Neural crest cell (in vitro differentiated cells): ENCODE results near the gene PROSER1. TPM values are rescaled to one million over a fixed set of nuclear protein-coding genes. Genes with fewer than 3 reads are reported as not detected.
A peak's percentile ranks its signal among the peaks of the same experiment; 100 is the strongest.

Source experiments
- DNase-seq: peaks from one replicate; pipeline ENCODE4 v3.0.0; 2021; ENCODE audit warnings: low read depth, mixed read lengths, low spot score
- H3K27ac Mint-ChIP-seq: one replicate; pipeline ENCODE4 v1.8.0; 2021; ENCODE audit warnings: mild to moderate bottlenecking, mixed read lengths; ENCODE audit not compliant: unreplicated experiment
- H3K27me3 Mint-ChIP-seq: 2 replicates; pipeline ENCODE4 v1.8.0; 2021; ENCODE audit warnings: low read depth, mild to moderate bottlenecking, mixed read lengths
- H3K36me3 Mint-ChIP-seq: 2 replicates; pipeline ENCODE4 v1.8.0; 2021; ENCODE audit warnings: low read depth, mild to moderate bottlenecking, mixed read lengths
- H3K4me1 Mint-ChIP-seq: 2 replicates; pipeline ENCODE4 v1.8.0; 2021; ENCODE audit warnings: mixed read lengths
- H3K4me3 Mint-ChIP-seq: one replicate; pipeline ENCODE4 v1.8.0; 2021; ENCODE audit warnings: mild to moderate bottlenecking, mixed read lengths
- H3K9me3 Mint-ChIP-seq: 2 replicates; pipeline ENCODE4 v1.8.0; 2021; ENCODE audit warnings: mixed read lengths
- total RNA-seq: library from RNA; stranded (reverse); gene quantifications from 2 replicates; pipeline ENCODE4 v1.2.1, GENCODE V29; 2021
- TF ChIP-seq, protein P1 (sequence below): fragments of 200-600 bp; sonication (generic); conservative IDR thresholded peaks from 2 replicates; pipeline ENCODE4 v1.5.0; 2021; ENCODE audit warnings: antibody characterized with exemption, mild to moderate bottlenecking

Gene PROSER1
- total RNA-seq, 1 donor from 2014 or later, result 67.4 TPM

DNA sequence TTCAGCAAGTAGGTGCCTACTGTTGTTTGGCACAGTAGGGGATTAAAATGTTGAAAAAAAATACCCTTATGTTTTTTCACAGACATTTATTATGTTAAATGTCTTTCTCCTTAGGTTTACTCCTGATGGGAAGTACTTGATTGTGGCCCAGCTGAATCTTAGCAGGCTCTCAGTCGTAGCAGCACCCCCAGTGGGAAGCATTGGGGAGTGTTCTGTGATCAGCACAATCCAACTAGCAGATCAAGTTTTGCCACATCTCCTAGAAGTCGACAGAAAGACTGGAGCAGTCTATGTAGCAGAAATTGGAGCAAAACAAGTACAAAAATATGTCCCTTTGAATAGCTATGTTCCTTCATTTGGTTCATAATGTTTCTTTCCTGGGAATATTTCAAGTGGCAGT, 9.7 kb upstream of the PROSER1 start:
- Mint-ChIP-seq H3K27me3 (no peaks in the 10 kb centered on the region), H3K4me1 (peaks cover 7% of the 10 kb centered on the region), H3K4me3 (no peak overlapping the region), H3K36me3 (peaks cover 3% of the 10 kb centered on the region), H3K9me3 (no peaks in the 10 kb centered on the region), H3K27ac (no peak overlapping the region)
- TF ChIP-seq, protein P1, sequence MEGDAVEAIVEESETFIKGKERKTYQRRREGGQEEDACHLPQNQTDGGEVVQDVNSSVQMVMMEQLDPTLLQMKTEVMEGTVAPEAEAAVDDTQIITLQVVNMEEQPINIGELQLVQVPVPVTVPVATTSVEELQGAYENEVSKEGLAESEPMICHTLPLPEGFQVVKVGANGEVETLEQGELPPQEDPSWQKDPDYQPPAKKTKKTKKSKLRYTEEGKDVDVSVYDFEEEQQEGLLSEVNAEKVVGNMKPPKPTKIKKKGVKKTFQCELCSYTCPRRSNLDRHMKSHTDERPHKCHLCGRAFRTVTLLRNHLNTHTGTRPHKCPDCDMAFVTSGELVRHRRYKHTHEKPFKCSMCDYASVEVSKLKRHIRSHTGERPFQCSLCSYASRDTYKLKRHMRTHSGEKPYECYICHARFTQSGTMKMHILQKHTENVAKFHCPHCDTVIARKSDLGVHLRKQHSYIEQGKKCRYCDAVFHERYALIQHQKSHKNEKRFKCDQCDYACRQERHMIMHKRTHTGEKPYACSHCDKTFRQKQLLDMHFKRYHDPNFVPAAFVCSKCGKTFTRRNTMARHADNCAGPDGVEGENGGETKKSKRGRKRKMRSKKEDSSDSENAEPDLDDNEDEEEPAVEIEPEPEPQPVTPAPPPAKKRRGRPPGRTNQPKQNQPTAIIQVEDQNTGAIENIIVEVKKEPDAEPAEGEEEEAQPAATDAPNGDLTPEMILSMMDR, result peak; percentile 53
- no peak for DNase-seq

DNA sequence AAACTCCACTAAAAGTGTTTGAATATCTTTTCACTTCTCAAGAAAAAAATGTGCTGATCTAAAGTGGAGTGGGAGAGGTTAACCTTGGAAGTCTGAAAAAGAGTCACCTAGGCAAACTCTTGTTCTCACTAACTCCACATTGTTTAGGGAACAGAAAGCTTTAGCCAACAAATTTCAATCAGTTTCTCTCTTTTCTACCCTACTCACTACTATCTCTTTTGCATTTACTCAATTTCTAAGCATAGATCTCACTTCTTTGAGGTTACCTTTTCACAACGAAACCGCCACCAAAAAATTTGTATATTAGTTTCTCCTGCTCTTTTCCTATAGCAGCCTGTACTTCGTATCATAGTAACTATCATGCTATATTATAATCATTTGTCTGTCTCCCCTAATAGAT, 6.6 kb upstream of the PROSER1 start:
- Mint-ChIP-seq H3K36me3 (no peaks in the 10 kb centered on the region), H3K4me1 (peaks cover 9% of the 10 kb centered on the region), H3K27ac (no peak overlapping the region), H3K4me3 (no peak overlapping the region), H3K27me3 (no peaks in the 10 kb centered on the region), H3K9me3 (no peaks in the 10 kb centered on the region)
- TF ChIP-seq, protein P1, result no peak
- DNase-seq, result no peak

DNA sequence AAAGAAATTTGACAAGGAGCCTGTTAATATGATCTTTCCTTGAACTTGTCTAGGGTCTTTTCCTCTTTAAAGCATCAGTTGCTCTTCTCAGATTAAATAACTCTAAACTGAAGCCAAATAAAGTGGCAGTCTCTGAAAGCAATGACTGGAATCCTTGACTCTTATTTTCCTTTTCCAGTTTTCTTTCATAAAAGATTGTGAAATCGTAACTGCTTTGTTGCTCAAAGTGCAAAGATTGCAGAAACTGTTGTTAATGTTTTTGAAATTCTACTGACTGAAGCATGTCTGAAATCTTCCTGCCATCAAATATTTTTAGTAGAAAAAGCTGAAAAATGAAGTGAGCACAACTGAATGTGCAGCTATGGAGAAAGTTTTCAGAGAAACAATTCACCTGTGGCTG, 2.3 kb upstream of the PROSER1 start:
- no peak for DNase-seq
- no peak overlapping the region for H3K27ac Mint-ChIP-seq
- H3K9me3 Mint-ChIP-seq, result no peaks in the 10 kb centered on the region
- H3K4me3 Mint-ChIP-seq, result peak overlapping the region; percentile 45
- H3K36me3 Mint-ChIP-seq, result no peaks in the 10 kb centered on the region
- H3K4me1 Mint-ChIP-seq, result peaks cover 38% of the 10 kb centered on the region
- H3K27me3 Mint-ChIP-seq, result no peaks in the 10 kb centered on the region
- TF ChIP-seq, protein P1, result no peak

DNA sequence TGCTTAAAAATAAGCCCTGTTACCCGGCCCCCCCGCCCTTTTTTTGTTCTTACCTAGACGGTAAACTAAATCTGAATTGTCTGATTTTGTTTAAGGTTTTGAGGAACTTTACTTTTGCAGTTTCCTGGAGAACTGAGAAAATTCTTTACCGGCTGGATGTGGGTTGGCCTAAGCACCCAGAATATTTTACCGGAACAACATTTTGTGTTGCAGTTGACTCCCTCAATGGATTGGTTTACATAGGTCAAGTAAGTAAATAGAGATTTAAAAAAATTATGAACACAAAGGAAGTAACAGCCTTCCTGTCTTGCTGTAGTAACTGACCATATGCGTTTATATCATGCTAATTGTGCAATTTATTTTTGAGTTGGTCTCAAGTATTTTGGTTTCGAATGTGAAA, 1.2 kb upstream of the PROSER1 start:
- H3K27me3 Mint-ChIP-seq, result no peaks in the 10 kb centered on the region
- TF ChIP-seq, protein P1, result no peak
- DNase-seq, result no peak
- peaks cover 50% of the 10 kb centered on the region for H3K4me1 Mint-ChIP-seq
- peak overlapping the region; percentile 90 for H3K4me3 Mint-ChIP-seq
- no peaks in the 10 kb centered on the region for H3K9me3 Mint-ChIP-seq
- H3K27ac Mint-ChIP-seq, result no peak overlapping the region
- H3K36me3 Mint-ChIP-seq, result no peaks in the 10 kb centered on the region

DNA sequence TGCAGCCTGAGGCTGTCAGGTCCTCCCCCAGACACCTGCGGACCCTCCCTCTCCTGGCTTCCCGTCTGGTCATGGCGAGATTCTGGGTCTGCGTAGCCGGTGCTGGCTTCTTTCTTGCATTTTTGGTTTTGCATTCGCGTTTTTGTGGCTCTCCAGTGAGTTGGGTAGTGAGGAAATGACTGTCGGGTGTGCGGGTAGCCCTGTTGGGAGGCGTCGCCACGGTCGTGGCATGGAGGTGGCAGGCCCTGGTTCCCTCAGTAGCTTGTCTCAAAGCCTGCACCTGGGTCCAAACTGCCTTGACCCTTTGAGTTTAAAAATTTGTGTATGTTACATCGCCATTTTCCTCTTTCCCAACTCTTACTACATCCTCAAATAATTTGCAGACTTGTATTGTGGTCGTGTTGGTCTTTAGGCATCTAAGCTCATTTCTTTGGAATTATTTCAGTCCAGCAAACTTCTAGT, 711 bp upstream of the PROSER1 start:
- peak overlapping the region; percentile 100 for H3K27ac Mint-ChIP-seq
- peaks cover 54% of the 10 kb centered on the region for H3K4me1 Mint-ChIP-seq
- no peak for DNase-seq
- peak overlapping the region; percentile 90 for H3K4me3 Mint-ChIP-seq
- H3K27me3 Mint-ChIP-seq, result no peaks in the 10 kb centered on the region
- no peaks in the 10 kb centered on the region for H3K36me3 Mint-ChIP-seq
- TF ChIP-seq, protein P1, result no peak
- H3K9me3 Mint-ChIP-seq, result no peaks in the 10 kb centered on the region

DNA sequence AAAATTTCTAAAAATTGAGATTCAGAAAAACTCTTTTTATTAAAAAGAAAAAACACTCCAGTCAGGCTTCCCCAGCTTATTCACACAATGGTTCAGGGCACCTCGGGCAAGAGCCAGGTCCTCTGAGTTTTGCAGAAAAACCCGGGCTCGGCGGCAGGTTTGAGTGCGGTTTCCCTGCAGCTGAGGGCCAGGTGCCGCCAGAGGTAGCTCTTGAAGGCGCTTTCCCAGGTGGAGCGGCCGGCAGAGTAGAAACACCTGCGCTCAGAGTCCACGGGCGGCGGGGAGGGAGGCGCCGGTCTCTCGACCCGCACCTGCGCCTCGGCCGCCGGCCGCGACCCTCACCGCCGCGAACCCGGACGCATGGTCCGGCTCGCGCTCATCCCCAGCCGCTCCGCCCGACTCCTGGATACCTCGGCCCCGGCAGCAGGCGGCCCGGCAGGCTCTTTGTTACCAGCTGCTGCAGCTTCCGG, 444 bp downstream of the PROSER1 start:
- Mint-ChIP-seq H3K36me3 (no peaks in the 10 kb centered on the region), H3K27ac (peak overlapping the region; percentile 100), H3K4me1 (peaks cover 55% of the 10 kb centered on the region), H3K9me3 (no peaks in the 10 kb centered on the region), H3K4me3 (peak overlapping the region; percentile 90), H3K27me3 (no peaks in the 10 kb centered on the region)
- no peak for DNase-seq
- TF ChIP-seq, protein P1, result no peak
